Neural cell (in vitro differentiated cells): ENCODE measurements around the gene SCN8A.

Source experiments
- EP300 ChIP-seq: fragments of 450-650 bp; conservative IDR thresholded peaks from 2 replicates; pipeline ENCODE4 v1.6.1; 2014; ENCODE audit warnings: antibody characterized with exemption, mild to moderate bottlenecking, moderate library complexity; ENCODE audit not compliant: poor library complexity, severe bottlenecking
- EZH2 ChIP-seq: fragments of 200-600, 300-800 bp; shearing (Covaris generic), sonication (generic); IDR thresholded peaks from 2 replicates; pipeline ENCODE4 v1.6.1; 2014; ENCODE audit warnings: antibody characterized with exemption, low read length, borderline replicate concordance, mild to moderate bottlenecking; ENCODE audit not compliant: insufficient read depth, poor library complexity, severe bottlenecking
- POLR2AphosphoS5 ChIP-seq: IDR thresholded peaks from 2 replicates; pipeline ENCODE4 v1.6.1; 2012
- TF ChIP-seq, protein P1 (sequence below): fragments of 450-650 bp; IDR thresholded peaks from 2 replicates; pipeline ENCODE4 v1.5.1; 2014; ENCODE audit warnings: antibody characterized with exemption, mild to moderate bottlenecking, moderate library complexity; ENCODE audit not compliant: poor library complexity, severe bottlenecking

DNA sequence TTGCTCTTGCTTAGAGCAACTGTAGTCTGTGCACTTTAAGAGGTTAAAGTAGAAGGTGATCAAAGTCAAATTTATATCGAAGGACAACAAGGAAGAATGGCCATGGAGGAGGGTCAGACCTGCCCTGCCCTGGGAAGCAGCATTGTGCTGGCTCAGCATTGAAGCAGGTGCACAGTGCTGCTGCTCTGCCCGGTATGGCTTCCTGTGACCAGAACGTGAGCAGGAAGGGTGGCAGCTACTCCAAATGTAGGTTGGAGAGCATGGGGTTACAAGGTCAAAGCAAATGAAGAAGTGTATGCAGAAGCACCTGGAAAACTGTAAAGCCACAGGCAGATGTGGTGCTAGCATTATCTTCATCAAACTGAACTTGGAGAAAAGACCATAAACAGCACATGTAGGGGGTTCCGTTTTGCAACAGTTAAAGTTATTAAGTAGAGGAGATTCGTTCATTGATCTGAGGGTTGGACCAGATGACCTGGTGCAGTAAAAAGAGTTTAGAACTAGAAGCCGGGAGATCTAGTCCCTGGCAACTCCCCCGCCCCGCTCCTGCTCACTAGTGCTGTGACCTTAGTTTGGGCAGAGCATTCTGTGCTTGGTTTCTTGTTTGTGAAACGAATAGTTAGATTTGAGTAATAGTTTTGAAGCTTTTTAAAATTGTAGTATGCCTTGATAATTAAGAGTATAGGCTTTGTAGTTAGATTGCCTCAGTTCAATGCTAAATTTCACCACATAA, 84.2 kb downstream of the SCN8A start:
- TF ChIP-seq, protein P1, sequence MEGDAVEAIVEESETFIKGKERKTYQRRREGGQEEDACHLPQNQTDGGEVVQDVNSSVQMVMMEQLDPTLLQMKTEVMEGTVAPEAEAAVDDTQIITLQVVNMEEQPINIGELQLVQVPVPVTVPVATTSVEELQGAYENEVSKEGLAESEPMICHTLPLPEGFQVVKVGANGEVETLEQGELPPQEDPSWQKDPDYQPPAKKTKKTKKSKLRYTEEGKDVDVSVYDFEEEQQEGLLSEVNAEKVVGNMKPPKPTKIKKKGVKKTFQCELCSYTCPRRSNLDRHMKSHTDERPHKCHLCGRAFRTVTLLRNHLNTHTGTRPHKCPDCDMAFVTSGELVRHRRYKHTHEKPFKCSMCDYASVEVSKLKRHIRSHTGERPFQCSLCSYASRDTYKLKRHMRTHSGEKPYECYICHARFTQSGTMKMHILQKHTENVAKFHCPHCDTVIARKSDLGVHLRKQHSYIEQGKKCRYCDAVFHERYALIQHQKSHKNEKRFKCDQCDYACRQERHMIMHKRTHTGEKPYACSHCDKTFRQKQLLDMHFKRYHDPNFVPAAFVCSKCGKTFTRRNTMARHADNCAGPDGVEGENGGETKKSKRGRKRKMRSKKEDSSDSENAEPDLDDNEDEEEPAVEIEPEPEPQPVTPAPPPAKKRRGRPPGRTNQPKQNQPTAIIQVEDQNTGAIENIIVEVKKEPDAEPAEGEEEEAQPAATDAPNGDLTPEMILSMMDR = no peak
- no peak for TF ChIP-seq EZH2
- no peak for TF ChIP-seq POLR2AphosphoS5
- TF ChIP-seq EP300 = no peak
